ENCODE data around the gene ACTL8. TPM values are rescaled to one million over a fixed set of nuclear protein-coding genes. Genes with fewer than 3 reads are reported as not detected.

The ACTL8 gene
- total RNA-seq, 3 donors from 2014 or later (not counting 1 experiment from before 2014, with no cell fraction given): not detected

- H3K27me3 Mint-ChIP-seq (ENCODE audit: low read depth in 2 of 2): peaks cover 0 to 21% of the 10 kb centered on the region in 2 donors
- no peaks in the 10 kb centered on the region for H3K36me3 Mint-ChIP-seq
- no peaks in the 10 kb centered on the region for H3K4me1 Mint-ChIP-seq
- H3K4me3 Mint-ChIP-seq: no peak overlapping the region
- no peaks in the 10 kb centered on the region for H3K27me3 ChIP-seq (ENCODE audit: control insufficient read depth, insufficient read depth, low read length)
- TF ChIP-seq CTCF (IDR thresholded peaks at IDR 0.05): no peak
- H3K9me3 ChIP-seq (ENCODE audit: control insufficient read depth, insufficient read depth, low read length): no peaks in the 10 kb centered on the region
- intact Hi-C loops (cut with micrococcal nuclease): no loop called here
- H3K27ac ChIP-seq (ENCODE audit: low read length): no peak overlapping the region
- ATAC-seq (no peak), DNase-seq (no peak)
- no peak overlapping the region for H3K4me3 ChIP-seq (ENCODE audit: low read length)
- H3K9me3 Mint-ChIP-seq: no peaks in the 10 kb centered on the region
- no peaks in the 10 kb centered on the region for H3K4me1 ChIP-seq (ENCODE audit: control insufficient read depth, insufficient read depth, low read length)
- no peaks in the 10 kb centered on the region for H3K36me3 ChIP-seq (ENCODE audit: control insufficient read depth, insufficient read depth, low read length)
- 50% methylated on average over 7 of the region's 7 CpGs for WGBS (ENCODE audit: insufficient coverage)
- H3K27ac Mint-ChIP-seq: no peak overlapping the region
These were observed 76.5 kb downstream of the ACTL8 start for GRCh38 chr1:17831597-17831996.

- H3K9me3 ChIP-seq (ENCODE audit: control insufficient read depth, insufficient read depth, low read length): no peaks in the 10 kb centered on the region
- no peaks in the 10 kb centered on the region for H3K4me1 Mint-ChIP-seq
- WGBS (ENCODE audit: insufficient coverage): 80% methylated on average over 15 of the region's 15 CpGs
- no peak for ATAC-seq
- intact Hi-C loops (cut with micrococcal nuclease): no loop called here
- H3K9me3 Mint-ChIP-seq: no peaks in the 10 kb centered on the region
- H3K27ac Mint-ChIP-seq: no peak overlapping the region
- H3K4me3 Mint-ChIP-seq: no peak overlapping the region
- H3K4me3 ChIP-seq (ENCODE audit: low read length): no peak overlapping the region
- H3K4me1 ChIP-seq (ENCODE audit: control insufficient read depth, insufficient read depth, low read length): no peaks in the 10 kb centered on the region
- no peak overlapping the region for H3K27ac ChIP-seq (ENCODE audit: low read length)
- no peak for TF ChIP-seq CTCF (IDR thresholded peaks at IDR 0.05)
- peaks cover 0 to 21% of the 10 kb centered on the region in 2 donors for H3K27me3 Mint-ChIP-seq (ENCODE audit: low read depth in 2 of 2)
- no peaks in the 10 kb centered on the region for H3K36me3 ChIP-seq (ENCODE audit: control insufficient read depth, insufficient read depth, low read length)
- H3K27me3 ChIP-seq (ENCODE audit: control insufficient read depth, insufficient read depth, low read length): no peaks in the 10 kb centered on the region
- no peaks in the 10 kb centered on the region for H3K36me3 Mint-ChIP-seq
- DNase-seq: no peak
These were observed 78.7 kb downstream of the ACTL8 start for GRCh38 chr1:17833661-17834501.

GRCh38 chr1:17834561-17835100, 79.5 kb downstream of the ACTL8 start:
- DNase-seq: no peak
- WGBS (ENCODE audit: insufficient coverage): 66% methylated on average over 8 of the region's 8 CpGs
- no peaks in the 10 kb centered on the region for H3K4me1 Mint-ChIP-seq
- Histone ChIP-seq H3K9me3 (ENCODE audit: control insufficient read depth, insufficient read depth, low read length) (no peaks in the 10 kb centered on the region), H3K4me1 (ENCODE audit: control insufficient read depth, insufficient read depth, low read length) (no peaks in the 10 kb centered on the region), H3K4me3 (ENCODE audit: low read length) (no peak overlapping the region), H3K27ac (ENCODE audit: low read length) (no peak overlapping the region), H3K36me3 (ENCODE audit: control insufficient read depth, insufficient read depth, low read length) (no peaks in the 10 kb centered on the region), H3K27me3 (ENCODE audit: control insufficient read depth, insufficient read depth, low read length) (no peaks in the 10 kb centered on the region)
- H3K9me3 Mint-ChIP-seq: no peaks in the 10 kb centered on the region
- H3K27ac Mint-ChIP-seq: no peak overlapping the region
- H3K4me3 Mint-ChIP-seq: no peak overlapping the region
- intact Hi-C loops (cut with micrococcal nuclease): no loop called here
- H3K27me3 Mint-ChIP-seq (ENCODE audit: low read depth in 2 of 2): peaks cover 0 to 21% of the 10 kb centered on the region in 2 donors
- TF ChIP-seq CTCF (IDR thresholded peaks at IDR 0.05): no peak
- ATAC-seq: no peak
- no peaks in the 10 kb centered on the region for H3K36me3 Mint-ChIP-seq
